Sigmoid colon (tissue), 7 donors: ENCODE measurements around the gene RFC3. TPM values are rescaled to one million over a fixed set of nuclear protein-coding genes. Genes with fewer than 3 reads are reported as not detected.

ENCODE experiments used
- DNase-seq: peaks from one replicate; pipeline ENCODE4 v3.0.0-alpha.2; 2019
- H3K27ac ChIP-seq, 4 donors: fragments of 200-600 bp; sonication (generic); one replicate each; pipeline ENCODE4 v1.5.1; 2016 to 2019; ENCODE audit warnings: mild to moderate bottlenecking in 1 of 4
- H3K27me3 ChIP-seq, 3 donors: fragments of 200-600 bp; sonication (generic); one replicate each; pipeline ENCODE4 v1.5.1; 2019; ENCODE audit warnings: mild to moderate bottlenecking in 1 of 3
- H3K36me3 ChIP-seq, 4 donors: fragments of 200-600 bp; sonication (generic); one replicate each; pipeline ENCODE4 v1.5.1; 2016 to 2019
- H3K4me1 ChIP-seq, 4 donors: fragments of 200-600 bp; sonication (generic); one replicate each; pipeline ENCODE4 v1.5.1; 2017 to 2019
- H3K4me3 ChIP-seq, 4 donors: fragments of 200-600 bp; sonication (generic); one replicate each; pipeline ENCODE4 v1.5.1; 2017 to 2019; ENCODE audit warnings: mild to moderate bottlenecking in 2 of 4, moderate library complexity in 1 of 4
- H3K9me3 ChIP-seq, 4 donors: fragments of 200-600 bp in 3 of 4; sonication (generic) in 3 of 4; one replicate each; pipeline versions ENCODE4 v1.5.1 to v1.6.1; 2013 to 2019
- CTCF ChIP-seq, 4 experiments: fragments of 450-650 bp in 3 of 4; fragments of 200-600 bp in 1 of 4; IDR thresholded peaks; one replicate each; pipeline ENCODE4 v1.5.1; 2016 to 2019; ENCODE audit warnings: antibody characterized with exemption in 4 of 4, mild to moderate bottlenecking in 3 of 4, moderate library complexity in 2 of 4
- EP300 ChIP-seq, 4 donors: sonication (generic); formaldehyde crosslinking; IDR thresholded peaks; one replicate each; pipeline ENCODE4 v1.6.1; 2017; ENCODE audit warnings: antibody characterized with exemption in 4 of 4
- POLR2A ChIP-seq, 2 donors: fragments of 450-650 bp; IDR thresholded peaks; one replicate each; pipeline ENCODE4 v1.6.1; 2016; ENCODE audit warnings: antibody characterized with exemption in 2 of 2, mild to moderate bottlenecking in 2 of 2, moderate library complexity in 2 of 2
- POLR2AphosphoS5 ChIP-seq, 4 donors: sonication (generic); formaldehyde crosslinking; IDR thresholded peaks; one replicate each; pipeline ENCODE4 v1.6.1; 2017; ENCODE audit warnings: antibody characterized with exemption in 4 of 4
- WGBS, 2 donors: extraction: QIAGEN DNeasy Blood & Tissue Kit; methylation state at CpG; one replicate each; pipeline ENCODE4 v1.1.7; 2013; 5-methylcytosine and 5-hydroxymethylcytosine counted together
- intact Hi-C: fragments of 100-400 bp; cut with DNase I; formaldehyde crosslinking; loops from one replicate; pipeline ENCODE4 v1.15.1; 2023
- polyA plus RNA-seq, 3 donors: library from polyadenylated mRNA; stranded (reverse); fragments of 200-250 nt; gene quantifications; one replicate each; pipeline ENCODE4 v1.2.3, GENCODE V29; 2013
- small RNA-seq, 3 donors: library from RNA; depleted of rRNA; stranded (forward); fragments of <200 nt; gene quantifications; one replicate each; pipeline ENCODE3, GENCODE V24; 2016
- total RNA-seq, 4 donors: library from RNA; depleted of rRNA; stranded (reverse); fragments of >200 nt; gene quantifications; one replicate each; pipeline ENCODE4 v1.1.0, GENCODE V29; 2016
- donor health status: healthy with polysubstance abuse.
- donor health status: Bipolar disorder and iron deficiency.
- donor health status: healthy.

The RFC3 gene
- total and polyA plus RNA-seq, 7 donors, result 3.6 to 9.6 (median 7.2) TPM

- Histone ChIP-seq H3K9me3 (no peaks in the 10 kb centered on the region), H3K4me3 (no peak overlapping the region), H3K36me3 (no peaks in the 10 kb centered on the region), H3K4me1 (no peaks in the 10 kb centered on the region), H3K27ac (no peak overlapping the region), H3K27me3 (no peaks in the 10 kb centered on the region)
- intact Hi-C loops, result no loop called here
- DNase-seq, result no peak
- TF ChIP-seq EP300 (IDR thresholded peaks at IDR 0.05) (no peak), POLR2A (IDR thresholded peaks at IDR 0.05) (no peak), POLR2AphosphoS5 (IDR thresholded peaks at IDR 0.05) (no peak), CTCF (IDR thresholded peaks at IDR 0.05) (no peak)
Observed at GRCh38 chr13:33882804-33883203, 64.9 kb downstream of the RFC3 start.

GRCh38 chr13:33884531-33885220, 66.7 kb downstream of the RFC3 start:
- intact Hi-C loops, result no loop called here
- no peaks in the 10 kb centered on the region for H3K27me3 ChIP-seq
- H3K36me3 ChIP-seq, result no peaks in the 10 kb centered on the region
- H3K9me3 ChIP-seq, result no peaks in the 10 kb centered on the region
- H3K4me3 ChIP-seq, result no peak overlapping the region
- no peaks in the 10 kb centered on the region for H3K4me1 ChIP-seq
- TF ChIP-seq CTCF (IDR thresholded peaks at IDR 0.05) (no peak), EP300 (IDR thresholded peaks at IDR 0.05) (no peak), POLR2AphosphoS5 (IDR thresholded peaks at IDR 0.05) (no peak), POLR2A (IDR thresholded peaks at IDR 0.05) (no peak)
- WGBS, 2 donors, result 90 to 91% methylated on average over 11 of the region's 11 CpGs
- H3K27ac ChIP-seq, result no peak overlapping the region
- no peak for DNase-seq

Small RNAs within 50 kb of the gene (small RNA-seq; reads per million reads assigned to genes)
- gene RNU5A-4P, result 0 to 0.11 (median 0) reads per million in 3 donors
